KMS-11 (cell line): Measurements from ENCODE around the gene LRGUK.

Experiments
- H2AFZ ChIP-seq: fragments of 200-600 bp; sonication (generic); 2 replicates; pipeline ENCODE4 v1.6.1; 2016; ENCODE audit warnings: antibody characterized with exemption, mixed run types, low read depth
- H3K27ac ChIP-seq: fragments of 200-600 bp; sonication (generic); 2 replicates; pipeline ENCODE4 v1.6.1; 2016; ENCODE audit warnings: mild to moderate bottlenecking, mixed run types
- H3K27me3 ChIP-seq: fragments of 200-600 bp; sonication (generic); 2 replicates; pipeline ENCODE4 v1.6.1; 2017; ENCODE audit warnings: mild to moderate bottlenecking, low read depth, mixed run types, moderate library complexity; ENCODE audit not compliant: insufficient read depth
- H3K36me3 ChIP-seq: fragments of 200-600 bp; sonication (generic); 2 replicates; pipeline ENCODE4 v1.6.1; 2017; ENCODE audit warnings: mild to moderate bottlenecking, mixed run types; ENCODE audit not compliant: insufficient read depth
- H3K4me1 ChIP-seq: fragments of 200-600 bp; sonication (generic); 2 replicates; pipeline ENCODE4 v1.6.1; 2016; ENCODE audit warnings: mild to moderate bottlenecking, low read depth, mixed run types; ENCODE audit not compliant: poor library complexity, severe bottlenecking
- H3K4me2 ChIP-seq: fragments of 200-600 bp; sonication (generic); 2 replicates; pipeline ENCODE4 v1.7.0; 2016; ENCODE audit warnings: mild to moderate bottlenecking, mixed run types
- H3K4me3 ChIP-seq: fragments of 200-600 bp; sonication (generic); IDR thresholded peaks from 2 replicates; pipeline ENCODE4 v1.6.1; 2017; ENCODE audit warnings: low read depth, low read length, mixed read lengths; ENCODE audit not compliant: insufficient read depth
- H3K79me2 ChIP-seq: fragments of 200-600 bp; sonication (generic); 2 replicates; pipeline ENCODE4 v1.6.1; 2016; ENCODE audit warnings: low read depth, mixed run types; ENCODE audit not compliant: insufficient read depth
- H3K9ac ChIP-seq: fragments of 200-600 bp; sonication (generic); 2 replicates; pipeline ENCODE4 v1.6.1; 2016; ENCODE audit warnings: mild to moderate bottlenecking, mixed run types
- H4K20me1 ChIP-seq: fragments of 200-600 bp; sonication (generic); 2 replicates; pipeline ENCODE4 v1.6.1; 2016; ENCODE audit warnings: mild to moderate bottlenecking, mixed run types; ENCODE audit not compliant: insufficient read depth
- CTCF ChIP-seq: fragments of 200-600 bp; sonication (generic); conservative IDR thresholded peaks from 2 replicates; pipeline ENCODE4 v1.6.1; 2017; ENCODE audit warnings: low read depth, mild to moderate bottlenecking, antibody characterized with exemption, low read length, moderate library complexity, mixed read lengths

LRGUK gene

DNA sequence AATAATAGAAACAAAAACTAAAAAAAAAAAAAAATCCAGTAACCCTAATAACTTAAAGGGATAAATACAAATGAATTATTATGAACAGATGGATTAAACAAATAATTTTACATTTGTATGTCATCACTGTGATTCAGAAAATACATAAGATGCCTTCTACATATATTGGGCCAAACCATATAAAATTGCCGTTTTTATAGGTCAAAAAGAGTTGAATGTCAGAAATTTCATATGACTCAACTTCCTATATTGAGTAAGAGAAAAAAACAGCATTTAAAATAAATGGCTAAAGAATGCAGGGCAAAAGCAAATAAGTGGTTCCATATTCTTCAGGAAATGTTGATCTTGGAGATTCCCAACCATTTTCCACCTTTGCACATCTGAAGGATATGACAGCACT lies 180.2 kb downstream of the LRGUK start:
- Histone ChIP-seq H3K4me2 (no peak overlapping the region), H3K9ac (no peak overlapping the region), H3K4me3 (no peak overlapping the region), H3K79me2 (no peaks in the 10 kb centered on the region), H3K4me1 (peaks cover 3% of the 10 kb centered on the region), H3K36me3 (no peaks in the 10 kb centered on the region), H2AFZ (no peak overlapping the region), H3K27me3 (no peaks in the 10 kb centered on the region), H3K27ac (no peak overlapping the region), H4K20me1 (no peaks in the 10 kb centered on the region)
- no peak for TF ChIP-seq CTCF

GRCh38 chr7:134308548-134308947 lies 181.4 kb downstream of the LRGUK start:
- TF ChIP-seq CTCF, result no peak
- no peaks in the 10 kb centered on the region; the same call in 1 of the 2 replicates for H3K79me2 ChIP-seq

DNA sequence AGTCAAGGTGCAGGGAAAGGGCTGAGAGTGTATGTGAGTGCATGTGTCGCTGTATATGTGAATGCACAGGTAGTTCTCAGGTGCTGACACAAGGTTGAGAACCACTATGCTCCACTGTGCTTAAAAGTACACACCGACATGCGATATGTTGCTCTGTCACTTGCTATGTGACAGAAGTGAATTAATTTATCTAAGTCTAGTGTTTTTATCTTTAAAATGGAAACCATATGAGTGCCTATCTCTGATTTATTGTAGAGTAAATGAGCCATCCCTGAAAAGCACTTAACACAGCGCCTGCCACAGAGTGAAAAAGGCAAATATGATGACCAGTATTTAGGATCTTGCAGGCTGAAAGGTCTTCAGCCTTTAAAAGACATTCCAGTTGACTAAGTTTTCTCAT lies 184.7 kb downstream of the LRGUK start:
- Histone ChIP-seq H3K4me3 (no peak overlapping the region), H3K27ac (no peak overlapping the region)

More at GRCh38 chr7:134308548-134308947, 181.4 kb downstream of the LRGUK start:
- H3K27me3 ChIP-seq, result no peaks in the 10 kb centered on the region
- H3K36me3 ChIP-seq, result no peaks in the 10 kb centered on the region
- no peaks in the 10 kb centered on the region for H4K20me1 ChIP-seq
- H3K4me2 ChIP-seq, result no peak overlapping the region
- no peak overlapping the region for H3K27ac ChIP-seq
- no peak overlapping the region for H3K4me3 ChIP-seq
- H3K4me1 ChIP-seq, result no peaks in the 10 kb centered on the region
- no peak overlapping the region for H3K9ac ChIP-seq
- H2AFZ ChIP-seq, result no peak overlapping the region

GRCh38 chr7:134312717-134313116 lies 185.6 kb downstream of the LRGUK start:
- Histone ChIP-seq H3K9ac (no peak overlapping the region), H3K27ac (no peak overlapping the region), H3K36me3 (no peaks in the 10 kb centered on the region), H3K4me2 (no peak overlapping the region), H3K4me3 (no peak overlapping the region), H3K4me1 (peaks cover 14% of the 10 kb centered on the region), H2AFZ (no peak overlapping the region), H3K79me2 (no peaks in the 10 kb centered on the region; the same call in 1 of the 2 replicates), H3K27me3 (no peaks in the 10 kb centered on the region), H4K20me1 (no peaks in the 10 kb centered on the region)
- no peak for TF ChIP-seq CTCF

More for the DNA sequence above, 184.7 kb downstream of the LRGUK start:
- H3K79me2 ChIP-seq, result no peaks in the 10 kb centered on the region; the same call in 1 of the 2 replicates
- H3K4me1 ChIP-seq, result peaks cover 8% of the 10 kb centered on the region
- H3K36me3 ChIP-seq, result no peaks in the 10 kb centered on the region
- no peak for TF ChIP-seq CTCF
- no peak overlapping the region for H2AFZ ChIP-seq
- no peak overlapping the region for H3K4me2 ChIP-seq
- no peak overlapping the region for H3K9ac ChIP-seq
- no peaks in the 10 kb centered on the region for H4K20me1 ChIP-seq
- no peaks in the 10 kb centered on the region for H3K27me3 ChIP-seq
